CD14-positive monocyte (primary cell): ENCODE results near the gene REEP2. TPM values are rescaled to one million over a fixed set of nuclear protein-coding genes. Genes with fewer than 3 reads are reported as not detected.

Experiments
- DNase-seq, 3 donors: peaks; one replicate each; pipeline ENCODE4 v3.0.0-alpha.2; 2011 to 2022
- H2AFZ ChIP-seq: 2 replicates; pipeline ENCODE4 v1.6.0; 2012; ENCODE audit warnings: mild to moderate bottlenecking, low read depth, low read length, inconsistent platforms; ENCODE audit not compliant: insufficient read depth, poor library complexity, severe bottlenecking
- H3K27ac ChIP-seq, 2 donors: 1 replicate in 1 of 2; 2 replicates in 1 of 2; pipeline ENCODE4 v1.5.1; 2012 to 2013; ENCODE audit warnings: low read length in 2 of 2, control low read depth in 1 of 2, inconsistent platforms in 1 of 2, low read depth in 1 of 2, mild to moderate bottlenecking in 1 of 2
- H3K27me3 ChIP-seq, 2 donors: one replicate each; pipeline versions ENCODE4 v1.6.0 to v1.6.1; 2011 to 2013; ENCODE audit warnings: low read length in 2 of 2; ENCODE audit not compliant: control insufficient read depth in 2 of 2, insufficient read depth in 2 of 2
- H3K36me3 ChIP-seq, 2 donors: replicated peaks in 1 of 2; 1 replicate in 1 of 2; 2 replicates in 1 of 2; pipeline versions ENCODE4 v1.5.1 to v1.6.1; 2012 to 2013; ENCODE audit warnings: low read length in 2 of 2, control low read depth in 1 of 2, inconsistent platforms in 1 of 2, mild to moderate bottlenecking in 1 of 2; ENCODE audit not compliant: insufficient read depth in 2 of 2, control insufficient read depth in 1 of 2
- H3K4me1 ChIP-seq, 2 donors: 1 replicate in 1 of 2; 2 replicates in 1 of 2; pipeline versions ENCODE4 v1.5.1 to v1.6.1; 2012 to 2013; ENCODE audit warnings: low read length in 2 of 2, control low read depth in 1 of 2, inconsistent platforms in 1 of 2, mild to moderate bottlenecking in 1 of 2, moderate library complexity in 1 of 2; ENCODE audit not compliant: insufficient read depth in 2 of 2, control insufficient read depth in 1 of 2
- H3K4me2 ChIP-seq: replicated peaks from 2 replicates; pipeline ENCODE3; 2012; ENCODE audit warnings: low read length, moderate library complexity, mild to moderate bottlenecking; ENCODE audit not compliant: poor library complexity, severe bottlenecking; ENCODE audit errors: extremely low read depth
- H3K4me3 ChIP-seq, 3 experiments: fragments of 200-600 bp in 1 of 3; sonication (generic) in 1 of 3; replicated peaks in 1 of 3; 1 replicate in 2 of 3; 2 replicates in 1 of 3; pipeline ENCODE4 v1.5.1; 2011 to 2013; ENCODE audit warnings: low read length in 3 of 3, mild to moderate bottlenecking in 3 of 3, control low read depth in 2 of 3, low read depth in 2 of 3, inconsistent platforms in 1 of 3, moderate library complexity in 1 of 3
- H3K79me2 ChIP-seq: 2 replicates; pipeline ENCODE4 v1.6.0; 2012; ENCODE audit warnings: mild to moderate bottlenecking, control low read depth, inconsistent platforms, low read length, moderate library complexity; ENCODE audit not compliant: insufficient read depth
- H3K9ac ChIP-seq: 2 replicates; pipeline ENCODE4 v1.6.0; 2017; ENCODE audit warnings: low read length, mild to moderate bottlenecking; ENCODE audit not compliant: insufficient read depth, poor library complexity, severe bottlenecking
- H3K9me3 ChIP-seq, 2 donors: replicated peaks in 1 of 2; 1 replicate in 1 of 2; 2 replicates in 1 of 2; pipeline versions ENCODE4 v1.5.1 to v1.6.1; 2012 to 2013; ENCODE audit warnings: low read length in 2 of 2, control low read depth in 1 of 2; ENCODE audit not compliant: control insufficient read depth in 1 of 2, insufficient read depth in 1 of 2
- H4K20me1 ChIP-seq: 2 replicates; pipeline ENCODE4 v1.6.0; 2012; ENCODE audit warnings: mild to moderate bottlenecking, low read length, control low read depth, moderate library complexity; ENCODE audit not compliant: insufficient read depth
- H3K27ac Mint-ChIP-seq, 7 donors: one replicate each; pipeline ENCODE4 v1.8.0; 2020; ENCODE audit warnings: mild to moderate bottlenecking in 7 of 7, mixed read lengths in 7 of 7, moderate library complexity in 6 of 7, inconsistent platforms in 2 of 7
- H3K27me3 Mint-ChIP-seq, 3 donors: one replicate each; pipeline ENCODE4 v1.8.0; 2021 to 2022; ENCODE audit warnings: low read depth in 3 of 3, mild to moderate bottlenecking in 3 of 3, mixed read lengths in 3 of 3, moderate library complexity in 3 of 3, inconsistent platforms in 1 of 3
- H3K36me3 Mint-ChIP-seq, 2 donors: one replicate each; pipeline ENCODE4 v1.8.0; 2020; ENCODE audit warnings: mixed read lengths in 2 of 2, inconsistent platforms in 1 of 2, mild to moderate bottlenecking in 1 of 2
- H3K4me1 Mint-ChIP-seq: one replicate; pipeline ENCODE4 v1.8.0; 2020; ENCODE audit warnings: mild to moderate bottlenecking, mixed read lengths
- H3K4me3 Mint-ChIP-seq, 2 donors: one replicate each; pipeline ENCODE4 v1.8.0; 2020; ENCODE audit warnings: mild to moderate bottlenecking in 2 of 2, mixed read lengths in 2 of 2, moderate library complexity in 1 of 2
- H3K9me3 Mint-ChIP-seq, 7 donors: one replicate each; pipeline ENCODE4 v1.8.0; 2020 to 2022; ENCODE audit warnings: mixed read lengths in 7 of 7, mild to moderate bottlenecking in 6 of 7, moderate library complexity in 6 of 7, inconsistent platforms in 2 of 7
- CTCF ChIP-seq: fragments of 200-600 bp; IDR thresholded peaks from one replicate; pipeline ENCODE4 v1.8.0; 2022; ENCODE audit warnings: antibody characterized with exemption, mild to moderate bottlenecking
- WGBS: methylation state at CpG from one replicate; pipeline ENCODE4 v1.1.5; 2013; ENCODE audit warnings: missing lambda C conversion rate; ENCODE audit not compliant: insufficient coverage; 5-methylcytosine and 5-hydroxymethylcytosine counted together
- intact Hi-C, 2 donors: fragments of 100-400 bp; cut with micrococcal nuclease; formaldehyde crosslinking; loops; one replicate each; pipeline versions ENCODE4 v1.15.0 to v1.15.1; 2023
- polyA plus RNA-seq, 3 donors: library from polyadenylated mRNA; depleted of rRNA in 1 of 3; unstranded in 2 of 3; stranded (reverse) in 1 of 3; fragments of 300-500 nt in 2 of 3; fragments of >200 nt in 1 of 3; fragmentation: Illumina TruSeq in 2 of 3; gene quantifications; 1 replicate in 2 of 3; 2 replicates in 1 of 3; pipeline ENCODE4 v1.2.3, GENCODE V29; 2012 to 2021

REEP2 gene
- polyA plus RNA-seq, 3 donors: not detected

GRCh38 chr5:138448070-138448469 lies 9.2 kb downstream of the REEP2 start:
- Histone ChIP-seq H3K9ac (no peak overlapping the region), H3K27me3 (no peaks in the 10 kb centered on the region), H3K27ac (no peak overlapping the region), H3K4me1 (peaks cover 0 to 3% of the 10 kb centered on the region in 2 donors), H3K79me2 (no peaks in the 10 kb centered on the region), H3K9me3 (no peaks in the 10 kb centered on the region), H4K20me1 (no peaks in the 10 kb centered on the region), H3K4me3 (no peak overlapping the region), H2AFZ (no peak overlapping the region), H3K4me2 (no peak overlapping the region), H3K36me3 (no peaks in the 10 kb centered on the region)
- H3K4me3 Mint-ChIP-seq: no peak overlapping the region
- 97% methylated on average over 6 of the region's 6 CpGs for WGBS
- H3K36me3 Mint-ChIP-seq: no peaks in the 10 kb centered on the region
- no peak for TF ChIP-seq CTCF
- peaks cover 6% of the 10 kb centered on the region for H3K4me1 Mint-ChIP-seq
- intact Hi-C loops: no loop called here
- H3K9me3 Mint-ChIP-seq: no peaks in the 10 kb centered on the region
- H3K27ac Mint-ChIP-seq: no peak overlapping the region
- peaks cover 4 to 12% (median 9%) of the 10 kb centered on the region in 3 donors for H3K27me3 Mint-ChIP-seq
- DNase-seq: no peak

GRCh38 chr5:138448481-138449398 lies 9.9 kb downstream of the REEP2 start:
- Mint-ChIP-seq H3K36me3 (no peaks in the 10 kb centered on the region), H3K27me3 (peaks cover 4 to 12% (median 9%) of the 10 kb centered on the region in 3 donors), H3K4me1 (peaks cover 6% of the 10 kb centered on the region), H3K9me3 (no peaks in the 10 kb centered on the region), H3K27ac (no peak overlapping the region), H3K4me3 (no peak overlapping the region)
- 93% methylated on average over 3 of the region's 9 CpGs for WGBS
- H3K4me2 ChIP-seq: no peak overlapping the region
- no peak overlapping the region for H3K27ac ChIP-seq
- no peaks in the 10 kb centered on the region for H3K79me2 ChIP-seq
- H3K4me3 ChIP-seq: no peak overlapping the region
- no peak for DNase-seq
- H3K36me3 ChIP-seq: no peaks in the 10 kb centered on the region
- no peaks in the 10 kb centered on the region for H3K9me3 ChIP-seq
- H3K4me1 ChIP-seq: peaks cover 0 to 3% of the 10 kb centered on the region in 2 donors
- H3K27me3 ChIP-seq: no peaks in the 10 kb centered on the region
- H3K9ac ChIP-seq: no peak overlapping the region
- intact Hi-C loops: no loop called here
- H4K20me1 ChIP-seq: no peaks in the 10 kb centered on the region
- no peak overlapping the region for H2AFZ ChIP-seq
- no peak for TF ChIP-seq CTCF
